ENCODE data around the gene GBF1.

The GBF1 gene

GRCh38 chr10:102429468-102429867, 184.1 kb downstream of the GBF1 start:
- no peak for DNase-seq

- DNase-seq = no peak
These were observed 186.3 kb downstream of the GBF1 start for GRCh38 chr10:102431452-102432124.
